Dedifferentiated amniotic fluid mesenchymal stem cell (primary cell): ENCODE data around the gene NINJ1.

Experiments
- DNase-seq: peaks from one replicate; pipeline ENCODE4 v3.0.0-alpha.2; 2016; ENCODE audit errors: extremely low spot score

The NINJ1 gene

DNA sequence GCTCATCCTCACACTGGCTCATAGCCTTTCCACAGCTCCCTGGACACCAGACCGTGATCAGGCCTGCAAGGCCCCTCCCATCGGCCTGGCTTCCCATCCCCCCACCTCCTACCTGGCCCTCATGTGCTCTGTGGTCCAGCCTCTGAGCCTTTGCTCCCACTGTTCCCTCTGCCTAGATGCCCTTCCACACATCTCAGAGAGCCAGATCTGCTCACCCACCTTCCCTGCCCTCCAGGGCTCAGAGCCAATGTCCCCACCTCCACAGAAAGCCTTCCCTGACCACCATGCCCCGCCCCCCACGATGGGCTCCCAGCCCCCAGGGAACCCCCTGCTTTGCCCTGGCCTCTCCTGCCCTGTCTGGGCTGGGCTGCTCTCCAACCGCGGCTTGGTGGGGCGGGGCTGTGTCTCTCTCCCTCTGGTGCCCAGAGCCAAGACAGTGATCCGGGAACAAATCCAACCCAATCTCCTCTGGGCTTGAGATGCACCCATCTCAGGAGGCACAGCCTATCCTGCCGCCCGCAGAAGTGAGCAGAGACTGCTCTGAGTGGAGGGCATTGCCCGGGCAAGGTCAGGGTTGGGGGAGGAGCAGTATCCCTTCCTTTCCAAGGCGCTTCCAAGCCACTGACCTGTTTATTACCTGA lies 1.6 kb downstream of the NINJ1 start:
- no peak for DNase-seq

DNA sequence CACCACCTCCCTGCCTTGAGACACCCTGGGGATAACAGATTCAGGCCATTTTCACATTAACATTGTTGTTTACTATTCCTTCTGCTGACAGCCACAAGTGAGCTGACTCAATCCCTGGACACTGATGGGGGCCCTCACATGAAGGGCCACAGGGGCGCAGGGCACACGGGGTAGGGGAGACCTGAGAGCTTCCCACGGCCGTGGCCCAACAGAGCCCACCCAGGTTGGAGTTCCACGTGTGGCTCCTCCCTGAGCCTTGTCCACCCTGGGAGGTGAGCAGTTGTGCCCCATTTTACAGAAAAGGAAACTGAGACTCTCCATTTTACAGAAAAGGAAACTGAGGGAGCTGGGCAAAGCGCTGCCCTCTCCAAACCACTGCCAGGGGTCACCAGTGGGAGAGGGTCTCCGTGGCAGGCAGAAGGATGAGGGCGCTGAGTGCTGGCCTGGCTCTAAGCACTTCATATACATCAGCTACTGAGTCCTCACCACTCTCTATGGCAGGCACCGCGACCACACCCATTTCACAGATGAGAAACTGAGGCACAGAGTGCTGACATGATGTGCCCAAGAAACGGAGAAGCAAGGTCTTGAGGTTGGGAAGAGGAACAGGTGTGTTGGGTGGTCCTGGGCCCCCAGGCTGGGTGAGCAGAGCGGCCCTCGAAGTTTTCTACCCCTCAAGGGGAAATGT lies 2.3 kb downstream of the NINJ1 start:
- DNase-seq = no peak

DNA sequence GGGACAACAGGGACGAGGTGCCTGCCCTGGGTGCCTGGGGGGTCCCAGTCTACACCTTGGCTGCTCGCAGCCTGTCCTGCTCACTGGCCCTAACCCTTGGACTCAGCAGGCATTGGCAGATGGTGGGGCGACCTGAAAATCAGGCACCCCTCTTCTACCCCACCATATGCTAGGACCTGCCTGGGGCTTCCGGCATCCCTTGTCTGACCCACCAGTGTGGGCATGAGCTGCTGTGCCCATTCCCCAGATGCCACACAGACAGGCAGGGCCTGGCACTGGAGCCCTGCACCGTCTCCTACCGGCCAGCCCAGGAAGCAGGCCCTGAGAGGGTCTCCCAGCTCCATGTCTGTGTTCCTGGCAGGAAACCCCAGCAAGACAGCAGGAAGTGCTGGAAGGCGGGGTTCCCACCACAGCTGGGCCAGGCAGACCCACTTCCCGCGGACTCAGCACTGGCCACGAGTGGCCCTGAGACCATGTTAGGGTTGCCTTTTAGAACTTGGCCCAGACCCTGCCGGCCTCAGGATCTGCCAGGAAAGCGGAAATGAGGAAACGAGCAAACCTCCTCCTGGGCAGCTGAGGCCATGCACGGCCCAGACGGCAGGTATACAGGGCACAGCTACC lies 3.1 kb downstream of the NINJ1 start:
- DNase-seq = no peak

DNA sequence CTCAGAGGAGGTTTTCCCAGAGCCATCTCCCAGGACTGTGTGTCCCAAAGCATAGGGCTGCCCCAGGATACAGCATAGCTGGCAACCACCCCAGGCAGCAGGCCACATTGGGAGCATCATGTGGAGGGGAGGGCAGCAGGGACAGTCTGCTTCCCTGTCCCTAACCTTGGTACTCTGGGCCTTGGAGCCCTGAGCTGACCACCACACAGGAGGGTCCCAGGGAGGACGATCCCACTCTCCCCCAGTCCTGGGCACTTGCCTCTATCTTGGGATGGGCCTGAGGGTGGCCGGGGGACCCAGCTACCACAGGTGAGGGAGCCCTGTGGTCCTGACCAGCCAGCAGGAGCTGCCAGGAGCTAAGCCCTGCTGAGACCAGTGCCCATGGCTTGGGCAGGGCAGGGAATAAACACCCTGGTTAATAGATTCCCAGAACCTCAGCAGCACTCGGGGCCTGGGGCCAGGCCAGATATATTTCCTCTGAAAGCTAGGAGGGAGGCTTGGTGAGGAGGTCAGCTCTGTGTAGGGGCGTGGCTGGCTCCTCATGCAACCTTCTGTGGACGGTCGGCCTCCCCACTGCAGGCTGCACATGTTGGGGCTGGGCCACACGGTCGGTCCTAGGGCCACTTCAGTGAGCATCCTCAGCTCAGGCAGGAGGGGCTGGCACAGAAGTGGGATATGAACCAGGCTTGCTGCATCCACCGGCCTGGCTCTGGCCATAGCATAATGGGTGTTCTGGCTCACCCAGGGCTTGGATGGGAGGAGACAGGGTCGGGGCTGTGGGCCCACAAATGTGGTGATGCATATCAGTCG lies 4.2 kb downstream of the NINJ1 start:
- no peak for DNase-seq

DNA sequence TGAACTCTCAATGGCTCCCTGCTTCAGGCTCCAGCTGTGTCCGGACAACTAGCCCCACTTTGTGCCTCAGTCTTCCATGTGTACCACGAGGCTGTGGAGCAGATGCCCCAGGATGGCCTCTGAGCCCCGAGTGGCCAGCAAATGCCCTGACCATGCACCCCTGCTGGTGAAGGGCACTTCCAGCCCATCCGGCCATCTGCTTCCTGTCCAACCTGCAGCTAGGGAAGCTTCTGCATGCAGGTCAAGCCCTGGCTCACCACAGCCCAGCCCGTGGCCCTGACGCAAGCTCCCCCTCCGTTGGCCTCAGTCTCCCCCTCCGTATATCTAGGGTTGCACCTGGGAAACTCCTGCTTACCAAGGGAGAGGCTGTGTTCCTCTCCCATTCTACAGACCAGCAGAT lies 4.8 kb downstream of the NINJ1 start:
- no peak for DNase-seq

DNA sequence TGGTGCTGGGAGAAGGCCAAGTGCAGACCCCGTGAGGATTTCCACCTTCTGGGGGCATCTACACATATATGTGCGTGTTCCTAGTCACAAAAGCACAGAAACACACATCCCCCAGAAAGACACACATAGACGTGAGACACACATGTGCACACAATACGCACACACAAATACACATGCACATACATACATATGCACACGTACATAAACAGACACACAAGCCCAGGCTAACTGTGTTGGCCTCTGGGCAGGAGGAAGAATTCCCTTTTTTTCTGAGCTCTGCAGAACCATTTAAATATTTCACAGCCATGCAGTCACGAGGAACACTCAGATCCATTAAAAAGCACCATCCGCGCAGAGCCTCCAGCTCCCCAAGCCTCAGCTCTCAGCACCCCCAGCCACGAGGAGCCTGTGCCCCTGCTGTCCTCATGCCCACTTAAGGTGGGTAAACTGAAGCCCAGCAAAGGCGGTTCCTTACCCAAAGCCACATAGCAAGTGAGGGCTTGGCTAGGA lies 5.3 kb downstream of the NINJ1 start:
- DNase-seq = no peak

DNA sequence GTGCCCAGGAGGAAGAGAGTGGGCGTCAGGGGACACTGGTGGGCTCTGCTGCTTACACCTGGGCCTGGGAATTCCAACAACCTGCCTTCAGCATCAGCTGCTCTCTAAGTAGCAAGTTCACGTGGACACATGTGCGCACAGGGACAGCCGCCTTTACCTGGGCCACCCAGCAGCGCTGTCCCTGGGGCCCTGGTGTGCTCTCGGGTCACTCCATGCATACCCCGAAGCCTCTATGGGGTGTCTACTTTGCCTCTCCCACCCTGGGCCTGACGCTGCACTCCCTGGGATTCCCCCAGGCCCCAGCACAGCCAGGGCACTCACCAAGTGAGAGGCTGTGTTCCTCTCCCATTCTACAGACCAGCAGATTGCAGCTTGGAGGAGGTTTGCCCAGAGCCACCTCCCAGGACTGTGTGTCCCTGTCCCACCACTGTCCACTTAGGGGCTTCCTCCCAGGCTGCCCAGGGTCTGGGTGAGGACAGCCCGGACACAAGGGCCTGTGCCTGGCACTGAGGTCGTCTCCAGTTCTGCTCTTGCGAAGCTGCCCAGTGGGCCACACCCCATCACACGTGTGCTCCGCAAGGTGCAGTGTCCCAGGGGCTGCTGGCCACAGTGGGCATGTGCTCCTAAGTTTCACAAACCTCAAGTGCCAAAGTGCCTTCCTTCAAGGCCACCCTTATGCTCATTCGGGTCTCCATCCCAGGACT lies 5.9 kb downstream of the NINJ1 start:
- DNase-seq = no peak

DNA sequence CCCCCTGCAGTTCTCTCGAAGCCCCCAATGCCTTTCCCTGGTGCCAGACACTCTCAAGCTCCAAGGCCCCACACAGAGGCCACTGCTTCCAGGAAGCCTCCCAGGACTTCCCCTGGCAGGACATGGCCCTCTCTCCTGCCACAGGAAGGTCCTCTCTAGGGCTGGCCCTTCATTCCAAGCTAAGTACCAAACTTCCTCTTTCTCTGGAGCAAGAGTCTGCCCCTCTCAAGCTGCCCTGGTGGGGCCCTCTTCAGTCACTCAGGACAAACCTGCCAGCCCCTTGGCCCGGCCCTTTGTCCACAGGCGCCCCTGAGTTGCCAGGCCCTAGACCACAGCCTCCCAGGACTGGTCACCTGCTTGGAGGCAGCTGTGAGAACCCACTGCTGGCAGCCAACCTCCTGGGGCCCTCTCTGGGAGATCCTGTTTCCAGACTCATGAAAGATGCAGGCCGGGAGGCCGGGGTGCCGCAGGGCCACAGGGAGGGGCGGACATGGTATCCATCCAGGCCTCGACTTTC lies 6.6 kb downstream of the NINJ1 start:
- no peak for DNase-seq

DNA sequence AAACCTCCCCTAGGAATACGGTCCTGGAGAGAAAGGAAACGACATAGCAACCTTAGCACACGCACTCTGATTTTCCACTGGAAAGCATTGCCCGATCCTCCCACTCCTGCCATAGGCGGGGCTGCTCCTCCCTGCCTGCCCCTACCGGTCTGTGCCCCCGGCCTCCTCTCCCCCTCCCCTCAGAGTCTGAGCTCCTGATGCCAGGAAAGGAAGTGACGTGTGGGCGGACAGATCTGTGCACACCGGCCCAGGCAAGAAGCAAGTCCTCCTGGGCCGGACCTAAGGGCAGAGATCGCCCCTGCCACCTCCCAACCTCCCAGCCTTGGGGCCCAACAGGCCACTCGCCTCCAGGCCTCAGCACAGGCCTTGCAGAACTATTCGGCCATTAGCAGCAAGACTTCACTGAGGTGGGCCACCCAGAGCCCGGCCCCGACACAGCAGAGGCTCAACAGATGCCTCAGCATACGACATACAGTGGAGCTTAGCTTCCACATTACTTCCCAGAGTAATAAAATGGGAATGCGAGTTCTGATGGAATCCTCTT lies 7.2 kb downstream of the NINJ1 start:
- no peak for DNase-seq

DNA sequence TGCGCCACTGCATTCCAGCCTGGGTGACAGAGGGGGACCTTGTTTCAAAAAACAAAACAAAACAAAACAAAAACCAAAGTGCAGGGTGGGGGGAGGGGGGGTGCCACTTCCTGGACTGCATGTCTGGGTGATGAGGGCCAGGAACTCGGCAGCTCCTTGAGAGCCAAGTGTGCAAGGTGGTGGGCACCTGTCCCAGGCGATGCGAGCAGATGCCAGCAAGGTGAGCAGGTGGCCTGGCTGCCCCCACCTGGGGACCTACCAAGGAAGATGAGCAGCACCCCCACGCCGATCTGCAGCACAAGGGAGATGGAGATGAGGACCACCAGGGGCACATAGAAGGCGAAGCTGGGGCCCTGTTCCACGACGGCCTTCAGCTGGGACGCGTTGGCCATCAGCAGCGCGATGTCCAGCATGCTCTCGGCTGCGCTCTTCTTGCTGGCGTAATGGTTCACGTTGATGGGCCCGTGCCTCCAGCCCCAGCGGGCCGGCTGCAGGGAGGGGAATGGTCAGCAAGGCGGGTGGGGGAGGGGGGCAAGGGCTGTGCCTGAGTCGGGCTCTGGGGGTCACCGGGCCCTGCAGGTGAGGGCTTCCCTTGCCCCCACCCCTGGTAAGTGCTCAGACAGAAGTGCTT lies 7.8 kb downstream of the NINJ1 start:
- DNase-seq = no peak

DNA sequence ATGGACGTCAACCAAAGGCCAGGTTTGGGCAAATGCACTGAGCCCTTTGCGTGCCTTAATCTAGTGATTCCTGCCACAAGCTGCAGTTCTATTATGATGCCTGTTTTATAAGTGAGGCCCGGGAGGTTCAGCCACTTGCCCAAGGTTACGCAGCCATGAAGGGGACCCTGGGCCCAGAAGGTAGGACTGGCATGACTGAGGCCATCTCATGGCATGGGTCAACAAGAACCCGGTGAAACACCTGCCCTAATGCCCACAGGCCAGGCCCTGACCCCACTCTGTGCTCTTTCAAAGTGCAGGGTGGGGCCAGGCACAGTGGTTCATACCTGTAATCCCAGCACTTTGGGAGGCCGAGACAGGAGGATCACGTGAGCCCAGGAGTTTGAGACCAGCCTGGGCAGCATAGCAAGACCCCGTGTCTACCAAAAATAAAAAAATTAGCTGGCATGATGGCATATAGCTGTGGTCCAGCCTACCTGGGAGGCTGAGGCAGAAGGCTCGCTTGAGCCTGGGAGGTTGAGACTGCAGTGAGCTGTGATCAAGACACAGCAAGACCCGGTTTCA lies 8.6 kb downstream of the NINJ1 start:
- DNase-seq = no peak

DNA sequence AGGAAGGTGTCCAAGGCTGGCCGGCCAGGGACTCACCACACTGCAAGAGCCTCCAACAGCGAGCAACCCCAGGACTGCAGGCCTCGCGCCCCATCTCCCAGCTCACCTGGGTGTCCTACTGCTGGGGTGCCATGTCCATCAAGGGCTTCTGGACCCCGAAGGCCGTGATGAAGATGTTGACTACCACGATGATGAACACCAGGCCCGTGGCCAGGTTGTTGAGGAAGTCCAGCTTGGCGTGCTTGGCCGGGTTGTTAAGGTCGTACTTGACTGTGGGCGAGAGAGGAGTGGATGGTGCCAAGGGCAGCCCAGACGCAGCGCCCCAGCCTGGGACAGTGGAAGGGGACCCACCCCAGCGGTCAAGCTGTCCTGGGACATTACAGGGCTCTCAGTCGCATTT lies 9.3 kb downstream of the NINJ1 start:
- DNase-seq = no peak

DNA sequence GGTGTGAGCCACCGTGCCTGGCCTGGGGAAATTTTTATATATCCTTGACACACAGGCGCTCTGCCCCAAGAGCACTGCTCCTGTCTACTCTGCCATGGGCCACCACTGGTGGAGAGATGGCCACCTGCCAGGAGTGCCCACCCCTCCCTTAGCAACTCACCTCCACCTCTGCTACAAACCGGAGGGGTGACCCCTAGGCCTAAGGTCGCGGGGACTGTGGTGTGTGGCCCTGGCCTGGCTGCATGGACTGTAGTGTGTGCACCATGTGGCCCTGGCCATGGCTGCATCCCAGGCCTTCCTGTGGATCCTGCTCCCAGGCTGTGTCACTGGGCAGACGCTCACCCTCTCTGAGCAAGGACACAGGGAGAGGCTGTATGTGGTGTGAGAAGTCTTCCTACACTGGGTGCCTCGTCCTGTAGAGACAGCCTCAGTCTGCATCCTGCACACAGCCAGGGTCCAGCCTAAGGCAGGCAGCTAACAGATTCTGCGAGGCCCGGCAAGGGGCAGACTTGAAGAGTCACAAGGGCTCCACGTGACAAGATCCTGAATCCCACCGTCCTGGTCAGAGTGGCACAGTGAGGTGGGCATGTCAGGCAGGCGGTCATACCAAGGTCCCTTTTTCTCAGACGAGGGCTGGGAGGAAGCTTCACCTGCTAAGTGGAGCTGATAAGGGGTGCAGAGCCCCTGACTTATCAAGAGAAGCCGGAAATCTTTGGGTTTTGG lies 10.3 kb downstream of the NINJ1 start:
- DNase-seq = no peak

DNA sequence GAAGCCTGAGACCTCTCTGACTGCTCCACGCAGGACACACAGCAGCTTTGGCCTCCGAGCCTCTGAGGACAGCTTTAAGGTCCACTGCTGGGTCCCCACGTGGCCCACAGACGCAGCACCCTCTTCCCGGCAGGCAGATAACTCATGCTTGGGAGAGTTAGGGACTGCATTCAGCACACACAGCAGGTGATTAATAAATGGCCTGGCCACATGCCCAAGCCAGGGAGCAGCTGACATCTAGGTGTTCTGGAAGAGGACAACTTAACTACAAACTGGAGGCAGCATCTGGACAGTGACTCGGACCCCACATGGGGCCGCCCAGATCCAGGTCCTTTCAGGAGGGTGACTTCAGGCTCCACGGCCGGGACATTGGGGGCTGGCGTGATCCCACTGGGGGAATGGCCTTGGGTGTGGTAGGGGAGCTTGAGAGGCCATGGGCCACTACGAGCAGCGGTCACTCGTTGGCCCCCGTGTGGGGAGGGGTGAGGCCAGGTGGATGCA lies 11.3 kb downstream of the NINJ1 start:
- no peak for DNase-seq

DNA sequence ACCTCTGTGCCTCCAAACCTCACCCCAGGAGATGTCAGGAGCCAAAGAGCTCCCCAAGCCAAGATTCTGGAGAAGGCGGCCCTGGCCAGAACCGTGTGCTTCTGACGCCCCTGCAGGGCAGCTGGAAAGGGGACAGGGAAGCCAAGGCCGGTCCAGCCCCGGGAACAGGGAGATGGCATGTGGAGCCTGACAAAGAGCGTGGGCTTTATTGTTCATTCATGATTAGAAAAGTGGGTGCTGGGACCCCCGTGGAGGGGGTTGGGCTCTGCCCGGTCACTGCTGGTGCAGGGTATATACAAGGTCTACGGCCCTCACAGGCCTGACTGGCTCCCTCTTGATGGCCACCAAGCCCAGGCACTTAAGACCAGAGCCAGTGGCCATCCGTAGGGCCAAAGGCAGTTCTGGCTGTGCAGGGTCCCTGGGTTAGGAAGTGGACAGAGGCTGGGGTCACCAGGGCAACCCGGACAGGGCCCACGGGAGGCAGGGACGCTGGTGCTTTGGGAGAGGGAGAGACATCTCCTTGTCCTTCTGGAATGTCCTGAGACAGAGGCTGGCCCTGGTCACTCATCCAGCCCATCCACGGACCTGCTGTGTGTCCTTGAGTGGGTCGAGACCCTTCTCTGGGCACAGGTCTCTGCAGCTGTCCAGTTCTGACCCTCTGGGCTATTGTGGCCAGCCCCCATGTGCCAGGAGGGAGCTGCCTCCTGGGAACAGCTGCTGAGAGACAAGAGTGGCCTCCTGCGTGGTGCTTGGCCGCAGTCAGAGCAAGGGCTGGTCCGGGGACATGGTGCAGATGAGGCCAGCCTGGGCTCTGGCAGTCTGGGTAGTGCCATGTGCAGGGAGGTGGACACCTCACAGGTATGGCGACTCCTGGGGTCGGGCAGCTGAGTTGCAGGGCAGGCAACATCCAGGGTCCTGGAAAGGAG lies 12.5 kb downstream of the NINJ1 start:
- DNase-seq = no peak

DNA sequence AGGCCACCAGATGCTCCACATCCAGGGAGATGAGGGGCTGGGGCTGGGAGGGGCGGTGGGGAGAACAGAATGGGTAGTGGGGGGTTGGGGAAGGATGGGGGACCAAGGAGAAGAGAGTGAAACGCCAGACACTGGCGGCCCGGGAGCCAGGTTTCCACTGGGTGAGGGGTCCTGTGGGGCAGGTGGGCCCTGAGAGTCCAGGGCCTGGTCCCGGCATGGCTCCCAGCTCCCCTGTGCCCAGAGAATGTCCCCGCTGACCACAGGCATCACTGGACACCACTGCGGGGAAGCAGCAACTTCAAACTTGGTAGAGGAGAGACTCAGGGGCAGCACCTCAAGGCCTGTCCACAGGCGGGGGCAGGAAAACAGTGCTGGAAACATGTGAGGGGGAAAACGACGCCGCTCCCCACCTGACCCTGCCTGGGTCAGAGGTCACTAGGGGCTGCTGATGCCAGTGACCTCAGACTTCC lies 13.2 kb downstream of the NINJ1 start:
- DNase-seq = no peak

DNA sequence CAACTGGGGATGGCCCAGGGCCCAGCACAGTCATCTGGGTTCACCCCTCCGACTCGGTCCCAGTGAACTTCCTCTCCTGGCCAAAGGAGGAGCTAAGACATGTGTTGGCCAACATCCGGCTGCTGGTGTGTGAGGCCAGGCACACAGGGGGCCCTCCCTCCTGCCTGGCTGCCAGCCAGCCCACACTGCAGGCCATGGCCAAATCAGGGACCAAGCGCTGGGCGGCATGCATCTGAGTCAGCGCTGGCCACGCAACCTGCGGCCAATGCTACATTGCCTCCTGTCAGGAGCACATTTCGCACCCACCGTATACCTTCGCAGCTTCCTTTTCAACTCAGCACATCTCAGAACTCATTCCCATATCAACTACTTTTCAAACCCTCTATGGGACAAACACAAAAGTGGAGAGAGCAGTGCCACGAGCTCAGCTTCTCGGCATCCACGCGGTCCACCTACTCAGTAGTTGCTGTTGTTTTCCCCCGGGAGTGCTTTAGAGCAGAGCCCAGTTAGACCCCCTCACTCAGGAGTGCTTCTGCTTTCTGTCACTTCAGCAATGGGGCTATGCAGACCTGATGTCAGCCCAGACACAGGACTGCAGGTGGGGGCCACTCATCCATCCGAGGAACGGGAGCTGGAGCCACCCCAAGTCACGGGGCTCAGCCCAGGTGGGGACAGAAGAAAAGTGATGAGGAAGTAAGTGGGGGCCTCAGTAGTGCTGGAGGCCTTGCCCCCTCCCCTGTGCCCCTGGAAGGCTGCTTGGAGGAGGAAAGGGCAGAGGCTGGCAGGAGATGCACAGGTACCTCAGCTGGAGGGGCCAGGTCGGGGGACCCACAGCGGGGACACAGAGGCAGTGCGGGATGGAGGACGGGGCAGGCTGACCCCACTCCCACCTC lies 13.9 kb downstream of the NINJ1 start:
- no peak for DNase-seq

DNA sequence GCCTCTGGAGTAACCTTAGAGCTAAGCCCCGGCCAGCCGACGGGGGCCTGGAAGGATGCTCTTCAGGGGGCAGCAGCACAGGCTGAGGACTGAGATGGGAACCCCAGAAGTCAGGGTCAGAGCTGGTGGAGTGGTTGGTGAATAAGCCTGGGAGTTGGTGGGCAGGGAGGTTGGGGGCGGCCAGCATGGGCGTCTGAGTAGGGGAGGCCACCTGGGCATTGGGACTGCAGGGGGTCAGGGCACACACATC lies 14.4 kb downstream of the NINJ1 start:
- DNase-seq = no peak
